Chondrocyte (in vitro differentiated cells): ENCODE results near the gene KCNAB3. TPM values are rescaled to one million over a fixed set of nuclear protein-coding genes. Genes with fewer than 3 reads are reported as not detected.

Source experiments
- DNase-seq: peaks from one replicate; pipeline ENCODE4 v3.0.0; 2021; ENCODE audit warnings: mixed read lengths, low spot score
- H3K27ac Mint-ChIP-seq: one replicate; pipeline ENCODE4 v1.8.0; 2021; ENCODE audit warnings: mild to moderate bottlenecking, moderate library complexity, mixed read lengths; ENCODE audit not compliant: unreplicated experiment
- H3K27me3 Mint-ChIP-seq: 2 replicates; pipeline ENCODE4 v1.8.0; 2021; ENCODE audit warnings: low read depth, mixed read lengths
- H3K36me3 Mint-ChIP-seq: 2 replicates; pipeline ENCODE4 v1.8.0; 2021; ENCODE audit warnings: low read depth, mixed read lengths
- H3K4me1 Mint-ChIP-seq: 2 replicates; pipeline ENCODE4 v1.8.0; 2021; ENCODE audit warnings: low read depth, mild to moderate bottlenecking, mixed read lengths
- H3K4me3 Mint-ChIP-seq: one replicate; pipeline ENCODE4 v1.8.0; 2021; ENCODE audit warnings: mild to moderate bottlenecking, moderate library complexity, mixed read lengths; ENCODE audit not compliant: unreplicated experiment
- H3K9me3 Mint-ChIP-seq: 2 replicates; pipeline ENCODE4 v1.8.0; 2021; ENCODE audit warnings: low read depth, mixed read lengths
- long read RNA-seq: library from polyadenylated mRNA; stranded (forward); transcript quantifications from one replicate; pipeline ENCODE4 v2.0.0, GENCODE V29; 2021
- total RNA-seq: library from RNA; stranded (reverse); gene quantifications from 3 replicates; pipeline ENCODE4 v1.2.1, GENCODE V29; 2021
- TF ChIP-seq, protein P1 (sequence below): fragments of 200-600 bp; sonication (generic); IDR thresholded peaks from 2 replicates; pipeline ENCODE4 v1.5.0; 2021; ENCODE audit warnings: antibody characterized with exemption, mild to moderate bottlenecking, moderate library complexity

KCNAB3 gene
- total RNA-seq, result 1.9 to 3.2 TPM (median 2.3 TPM) in 3 replicates
- long read RNA-seq, partial matches to known transcripts, result 1 of 6 reads
- long read RNA-seq, other reads (novel, unspliced or antisense), result 4 of 6 reads

DNA sequence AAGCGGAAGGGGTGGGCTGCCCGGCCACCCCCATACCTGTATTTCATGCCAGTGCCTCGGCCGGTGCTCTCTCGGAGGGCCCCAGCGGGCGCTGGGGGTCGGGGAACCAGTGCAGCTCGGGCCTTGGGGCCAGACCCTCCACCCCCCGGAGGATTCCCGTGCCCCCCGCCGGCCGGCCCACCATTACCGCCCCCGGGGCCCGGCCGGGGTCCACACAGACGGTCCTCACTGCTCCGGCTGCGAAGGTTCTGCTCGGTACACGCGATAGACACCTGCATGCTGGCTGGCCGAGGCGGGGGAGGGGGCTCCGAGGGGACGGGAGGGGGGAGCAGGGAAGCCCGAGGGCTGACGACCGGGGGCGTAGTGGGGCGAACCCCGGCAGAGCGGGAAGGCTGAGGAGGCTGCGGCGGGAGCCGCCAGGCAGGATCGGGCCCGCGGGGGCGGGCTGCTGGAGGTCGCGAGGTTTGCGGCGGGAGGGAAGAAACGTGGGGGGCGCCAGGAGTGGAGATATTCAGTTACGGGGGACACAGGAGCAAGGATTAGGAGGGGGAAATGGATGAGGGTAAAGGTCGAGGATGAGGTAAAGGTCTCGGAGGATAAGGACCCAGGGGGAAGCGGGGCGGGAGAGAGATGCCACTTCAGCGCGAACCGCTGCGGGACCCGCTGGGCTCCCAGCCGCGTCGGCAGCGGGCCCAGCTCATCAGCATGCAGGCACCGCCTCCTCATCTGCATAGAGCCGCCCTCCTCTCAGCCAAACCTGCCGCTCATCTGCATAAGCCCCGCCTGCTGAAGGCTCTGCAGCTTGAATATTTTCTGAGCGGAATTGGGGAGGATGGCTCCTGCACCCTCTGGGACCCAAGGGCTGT is at the start of gene KCNAB3:
KCNAB3 (minus strand) TSS at position 699 of the 866 bp plus-strand sequence; CDS start at position 278, 421 bp downstream.
- H3K4me1 Mint-ChIP-seq, result peaks cover 39% of the 10 kb centered on the region
- peaks cover 2% of the 10 kb centered on the region for H3K27me3 Mint-ChIP-seq
- no peak for DNase-seq
- H3K27ac Mint-ChIP-seq, result peak within 1 kb of the TSS; percentile 51
- TF ChIP-seq, protein P1, sequence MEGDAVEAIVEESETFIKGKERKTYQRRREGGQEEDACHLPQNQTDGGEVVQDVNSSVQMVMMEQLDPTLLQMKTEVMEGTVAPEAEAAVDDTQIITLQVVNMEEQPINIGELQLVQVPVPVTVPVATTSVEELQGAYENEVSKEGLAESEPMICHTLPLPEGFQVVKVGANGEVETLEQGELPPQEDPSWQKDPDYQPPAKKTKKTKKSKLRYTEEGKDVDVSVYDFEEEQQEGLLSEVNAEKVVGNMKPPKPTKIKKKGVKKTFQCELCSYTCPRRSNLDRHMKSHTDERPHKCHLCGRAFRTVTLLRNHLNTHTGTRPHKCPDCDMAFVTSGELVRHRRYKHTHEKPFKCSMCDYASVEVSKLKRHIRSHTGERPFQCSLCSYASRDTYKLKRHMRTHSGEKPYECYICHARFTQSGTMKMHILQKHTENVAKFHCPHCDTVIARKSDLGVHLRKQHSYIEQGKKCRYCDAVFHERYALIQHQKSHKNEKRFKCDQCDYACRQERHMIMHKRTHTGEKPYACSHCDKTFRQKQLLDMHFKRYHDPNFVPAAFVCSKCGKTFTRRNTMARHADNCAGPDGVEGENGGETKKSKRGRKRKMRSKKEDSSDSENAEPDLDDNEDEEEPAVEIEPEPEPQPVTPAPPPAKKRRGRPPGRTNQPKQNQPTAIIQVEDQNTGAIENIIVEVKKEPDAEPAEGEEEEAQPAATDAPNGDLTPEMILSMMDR, result no peak
- H3K9me3 Mint-ChIP-seq, result no peaks in the 10 kb centered on the region
- peak within 1 kb of the TSS; percentile 100 for H3K4me3 Mint-ChIP-seq
- H3K36me3 Mint-ChIP-seq, result peaks cover 2% of the 10 kb centered on the region

DNA sequence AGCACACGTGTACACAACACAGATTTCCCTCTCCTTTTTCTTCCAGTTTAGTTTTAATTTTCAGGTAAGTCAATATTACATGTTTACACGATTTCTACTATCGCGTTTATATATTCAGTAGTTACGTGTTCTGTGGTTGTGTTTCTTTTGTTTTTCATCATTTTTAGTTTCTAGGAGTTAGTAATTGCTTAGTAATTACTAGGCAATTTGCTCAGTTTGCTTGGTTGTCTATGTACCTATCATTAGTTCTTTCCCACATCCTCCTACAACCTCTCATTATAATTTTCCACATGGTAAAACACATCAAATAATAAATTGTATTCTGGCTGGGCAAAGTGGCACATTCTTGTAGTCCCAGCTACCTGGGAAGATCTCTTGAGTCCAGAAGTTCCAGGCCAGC is 48.1 kb upstream of the KCNAB3 start:
- Mint-ChIP-seq H3K27ac (no peak overlapping the region), H3K27me3 (peaks cover 7% of the 10 kb centered on the region), H3K36me3 (peaks cover 9% of the 10 kb centered on the region), H3K9me3 (peaks cover 11% of the 10 kb centered on the region), H3K4me1 (no peaks in the 10 kb centered on the region), H3K4me3 (no peak overlapping the region)
- no peak for DNase-seq
- TF ChIP-seq, protein P1, result no peak

DNA sequence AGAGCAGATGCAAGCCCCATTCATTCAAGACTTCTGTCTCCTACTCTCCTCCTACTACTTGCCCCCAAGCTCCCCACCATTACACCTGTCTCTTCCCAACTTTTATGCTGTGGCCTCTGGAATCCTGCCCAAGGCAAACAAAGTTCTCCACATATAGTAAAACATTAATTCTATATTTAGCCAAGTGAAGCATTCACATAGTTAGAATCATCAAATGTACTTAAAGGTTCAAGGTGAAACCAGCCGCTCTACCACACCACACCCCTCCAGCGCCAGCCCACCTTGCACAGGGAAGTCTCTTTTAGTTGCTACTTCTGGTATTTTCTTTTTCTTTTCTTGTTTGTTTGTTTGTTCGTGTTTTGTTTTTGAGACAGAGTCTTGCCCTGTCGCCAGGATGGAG is 47.4 kb upstream of the KCNAB3 start:
- TF ChIP-seq, protein P1, result no peak
- no peak overlapping the region for H3K27ac Mint-ChIP-seq
- no peak overlapping the region for H3K4me3 Mint-ChIP-seq
- H3K27me3 Mint-ChIP-seq, result peaks cover 7% of the 10 kb centered on the region
- no peak for DNase-seq
- H3K9me3 Mint-ChIP-seq, result peaks cover 11% of the 10 kb centered on the region
- H3K36me3 Mint-ChIP-seq, result peaks cover 9% of the 10 kb centered on the region
- H3K4me1 Mint-ChIP-seq, result no peaks in the 10 kb centered on the region

DNA sequence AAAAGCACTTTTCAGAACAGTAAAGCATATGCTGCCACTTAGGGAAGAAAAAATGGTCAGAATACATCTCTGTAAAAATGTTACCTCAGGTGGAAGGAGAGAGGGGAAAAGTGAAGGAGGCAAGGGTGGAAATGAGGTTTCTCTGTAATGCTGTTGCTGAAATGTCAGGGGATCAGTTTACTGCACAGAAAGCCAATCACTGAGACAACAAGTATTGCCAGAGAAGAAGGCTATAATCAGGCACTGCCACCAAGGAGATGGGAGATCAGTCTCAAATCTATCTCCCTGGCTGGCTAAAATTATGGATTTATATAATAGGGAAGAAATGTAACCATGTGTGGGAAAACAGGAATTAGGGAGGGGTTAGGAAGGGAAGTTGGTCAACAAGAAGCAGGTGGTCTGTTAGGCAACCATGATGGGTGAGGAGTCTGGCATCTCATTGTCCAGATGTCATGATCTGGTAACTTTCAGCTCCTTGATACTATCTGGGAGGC is 45.0 kb upstream of the KCNAB3 start:
- H3K4me1 Mint-ChIP-seq, result no peaks in the 10 kb centered on the region
- peaks cover 9% of the 10 kb centered on the region for H3K36me3 Mint-ChIP-seq
- TF ChIP-seq, protein P1, result no peak
- no peak for DNase-seq
- H3K27me3 Mint-ChIP-seq, result peaks cover 11% of the 10 kb centered on the region
- no peak overlapping the region for H3K4me3 Mint-ChIP-seq
- H3K9me3 Mint-ChIP-seq, result peaks cover 11% of the 10 kb centered on the region
- H3K27ac Mint-ChIP-seq, result no peak overlapping the region

DNA sequence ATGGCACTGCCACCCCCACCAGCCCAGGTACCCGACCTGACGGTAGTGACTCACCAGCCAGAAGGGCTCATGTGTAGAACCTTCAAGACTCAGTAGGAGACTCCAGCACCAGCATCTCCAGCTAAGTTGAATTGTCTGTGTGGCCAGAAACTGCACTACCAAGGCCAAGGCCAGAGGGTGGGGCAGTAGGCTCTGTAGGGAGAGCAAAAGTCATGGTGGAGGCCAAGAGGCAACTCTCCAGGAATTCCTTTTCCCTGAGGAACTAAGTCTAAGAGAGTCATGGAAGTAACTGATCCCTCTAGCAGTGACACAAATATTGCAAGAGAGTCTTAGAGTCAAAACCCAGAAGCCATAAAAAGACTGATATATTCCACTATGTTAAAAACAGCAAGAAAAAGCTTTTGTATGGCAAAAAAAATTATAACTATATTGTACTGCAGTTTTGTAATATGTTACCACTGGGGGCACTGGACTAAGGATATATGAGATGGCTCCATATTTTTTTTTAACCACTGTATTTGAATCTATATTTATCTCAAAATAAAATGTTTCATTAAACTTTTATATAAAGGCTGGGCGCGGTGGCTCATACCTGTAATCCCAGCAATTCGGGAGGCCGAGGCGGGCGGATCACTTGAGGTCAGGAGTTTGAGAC is 42.6 kb upstream of the KCNAB3 start:
- Mint-ChIP-seq H3K9me3 (peaks cover 11% of the 10 kb centered on the region), H3K4me1 (no peaks in the 10 kb centered on the region), H3K4me3 (no peak overlapping the region), H3K36me3 (peaks cover 9% of the 10 kb centered on the region), H3K27ac (no peak overlapping the region), H3K27me3 (peaks cover 15% of the 10 kb centered on the region)
- no peak for DNase-seq
- TF ChIP-seq, protein P1, result peak; percentile 73
